Gastroesophageal sphincter (tissue), 3 donors: Measurements from ENCODE around the gene HOXB7.

Source experiments
- CTCF ChIP-seq, 4 experiments: fragments of 200-600 bp in 2 of 4; fragments of 450-650 bp in 2 of 4; sonication (generic) in 1 of 4; IDR thresholded peaks; one replicate each; pipeline ENCODE4 v1.5.1; 2017 to 2019; ENCODE audit warnings: antibody characterized with exemption in 4 of 4, mild to moderate bottlenecking in 2 of 4, moderate library complexity in 2 of 4
- POLR2A ChIP-seq, 2 donors: fragments of 450-650 bp; IDR thresholded peaks; one replicate each; pipeline ENCODE4 v1.6.1; 2017; ENCODE audit warnings: antibody characterized with exemption in 2 of 2, mild to moderate bottlenecking in 2 of 2, moderate library complexity in 1 of 2

GRCh38 chr17:48628649-48629410 lies 18.0 kb upstream of the HOXB7 start:
- TF ChIP-seq CTCF (IDR thresholded peaks at IDR 0.05) (no peak), POLR2A (IDR thresholded peaks at IDR 0.05) (no peak)
